Aorta (tissue), 5 donors: ENCODE measurements around the gene OMP. TPM values are rescaled to one million over a fixed set of nuclear protein-coding genes. Genes with fewer than 3 reads are reported as not detected.

Source experiments
- ATAC-seq: fragments of 200-7000 bp; cut with Tn5 transposase; one replicate; pipeline ENCODE4 v1.9.1; 2022; ENCODE audit warnings: moderate library complexity; ENCODE audit not compliant: low FRiP score
- DNase-seq, 2 donors: peaks; one replicate each; pipeline ENCODE4 v3.0.0-alpha.2; 2020
- H3K27ac ChIP-seq, 2 donors: one replicate each; pipeline ENCODE4 v1.5.1; 2013; ENCODE audit warnings: low read length in 2 of 2, mild to moderate bottlenecking in 2 of 2, moderate library complexity in 2 of 2, control low read depth in 1 of 2, inconsistent platforms in 1 of 2, low read depth in 1 of 2
- H3K27me3 ChIP-seq, 2 donors: one replicate each; pipeline ENCODE4 v1.6.1; 2013; ENCODE audit warnings: control low read depth in 1 of 2, low read length in 1 of 2, mild to moderate bottlenecking in 1 of 2, moderate library complexity in 1 of 2; ENCODE audit not compliant: insufficient read depth in 2 of 2, control insufficient read depth in 1 of 2
- H3K36me3 ChIP-seq, 2 donors: one replicate each; pipeline ENCODE4 v1.6.1; 2013; ENCODE audit warnings: control low read depth in 1 of 2, low read length in 1 of 2, mild to moderate bottlenecking in 1 of 2; ENCODE audit not compliant: insufficient read depth in 2 of 2, control insufficient read depth in 1 of 2
- H3K4me1 ChIP-seq, 2 donors: one replicate each; pipeline ENCODE4 v1.6.1; 2013; ENCODE audit warnings: low read length in 2 of 2, control low read depth in 1 of 2, mild to moderate bottlenecking in 1 of 2, moderate library complexity in 1 of 2; ENCODE audit not compliant: insufficient read depth in 2 of 2, control insufficient read depth in 1 of 2
- H3K4me3 ChIP-seq, 2 donors: one replicate each; pipeline ENCODE4 v1.5.1; 2013; ENCODE audit warnings: low read length in 2 of 2, control low read depth in 1 of 2, mild to moderate bottlenecking in 1 of 2
- H3K9me3 ChIP-seq: one replicate; pipeline ENCODE4 v1.6.1; 2013; ENCODE audit warnings: mild to moderate bottlenecking, low read length; ENCODE audit not compliant: control insufficient read depth
- WGBS, 2 donors: extraction: QIAGEN DNeasy Blood & Tissue Kit; methylation state at CpG; one replicate each; pipeline ENCODE4 v1.1.7; 2013; 5-methylcytosine and 5-hydroxymethylcytosine counted together
- intact Hi-C, 2 donors: fragments of 100-400 bp; cut with DNase I; formaldehyde crosslinking; loops; one replicate each; pipeline versions ENCODE4 v1.14.2 to v1.15.0; 2022
- polyA plus RNA-seq, 2 donors: library from polyadenylated mRNA; stranded (reverse); fragments of 200-250 nt; gene quantifications; one replicate each; pipeline ENCODE4 v1.2.3, GENCODE V29; 2013
- total RNA-seq, 2 donors: library from RNA; stranded (reverse); fragmentation: NEBNext Ultra II Directional; extraction: Animal tissue kit (Norgen Biotek cat#: 25700); gene quantifications; one replicate each; pipeline ENCODE4 v1.2.1, GENCODE V29; 2021
- donor health status: healthy with polysubstance abuse.
- donor health status: Bipolar disorder and iron deficiency.
- donor health status: DM: no; HTN: no; CAD: no.
- donor health status: DM: no; HTN: no; CAD: no.
- donor health status: DM: yes; HTN: yes; CAD: no.

OMP gene
- total and polyA plus RNA-seq, 4 donors, result 2.1 TPM; not detected in 3

DNA sequence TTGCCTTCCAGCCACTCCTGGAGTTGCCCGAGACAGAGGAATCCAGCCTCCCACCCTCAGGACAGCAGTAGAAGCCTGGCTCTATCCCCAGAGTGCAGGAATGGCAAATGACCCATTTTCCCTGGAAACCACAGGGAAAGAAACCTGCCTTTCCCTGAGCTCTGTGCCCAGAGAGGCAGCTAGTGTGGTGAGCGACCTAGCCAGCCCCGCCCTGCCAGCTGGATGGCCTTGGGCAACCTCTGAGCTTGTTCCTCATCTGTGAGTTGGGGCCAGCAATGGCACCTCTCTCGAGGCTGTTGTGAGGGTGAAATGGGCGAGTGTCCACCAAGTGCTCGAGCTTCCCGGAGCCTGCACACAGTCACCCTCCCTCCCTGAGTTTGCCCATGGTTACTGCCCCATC is 3.7 kb downstream of the OMP start:
- no peak for ATAC-seq
- Histone ChIP-seq H3K4me1 (no peaks in the 10 kb centered on the region), H3K27me3 (no peaks in the 10 kb centered on the region), H3K4me3 (no peak overlapping the region), H3K9me3 (no peaks in the 10 kb centered on the region), H3K36me3 (no peaks in the 10 kb centered on the region), H3K27ac (no peak overlapping the region)
- intact Hi-C loops, result loop anchor here in 1 of 2 donors (10.0 kb wide), 1 partner anchor 372 kb away; no protein-coding TSS in a partner anchor
- no peak for DNase-seq
- 43 to 51% methylated on average over 7 of the region's 7 CpGs for WGBS, 2 donors

DNA sequence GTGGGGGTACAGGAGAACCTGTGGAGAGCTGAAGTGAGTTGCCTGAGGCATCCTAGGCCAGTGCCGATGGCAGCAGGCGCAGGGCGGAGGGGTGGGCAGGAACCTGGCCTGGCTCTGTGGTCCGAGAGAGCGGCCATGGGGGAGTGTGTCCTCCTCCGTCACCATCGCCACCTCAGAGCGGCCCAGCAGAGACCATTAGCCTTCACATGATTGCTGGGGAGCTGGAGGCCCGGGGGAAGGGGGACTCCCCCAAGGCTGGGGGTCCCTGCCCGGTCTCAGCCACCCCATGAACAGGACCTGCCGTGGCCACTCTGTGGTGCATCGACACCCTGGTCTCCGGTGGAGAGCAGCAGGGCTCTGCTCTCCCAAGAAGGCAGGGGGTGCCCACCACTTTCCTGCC is 4.1 kb downstream of the OMP start:
- no peaks in the 10 kb centered on the region for H3K4me1 ChIP-seq
- ATAC-seq (no peak), DNase-seq (no peak)
- H3K36me3 ChIP-seq, result no peaks in the 10 kb centered on the region
- no peak overlapping the region for H3K4me3 ChIP-seq
- intact Hi-C loops, result loop anchor here in 1 of 2 donors (10.0 kb wide), 1 partner anchor 372 kb away; no protein-coding TSS in a partner anchor
- no peaks in the 10 kb centered on the region for H3K9me3 ChIP-seq
- no peaks in the 10 kb centered on the region for H3K27me3 ChIP-seq
- H3K27ac ChIP-seq, result no peak overlapping the region
- 97% methylated on average over 13 of the region's 13 CpGs for WGBS, 2 donors

DNA sequence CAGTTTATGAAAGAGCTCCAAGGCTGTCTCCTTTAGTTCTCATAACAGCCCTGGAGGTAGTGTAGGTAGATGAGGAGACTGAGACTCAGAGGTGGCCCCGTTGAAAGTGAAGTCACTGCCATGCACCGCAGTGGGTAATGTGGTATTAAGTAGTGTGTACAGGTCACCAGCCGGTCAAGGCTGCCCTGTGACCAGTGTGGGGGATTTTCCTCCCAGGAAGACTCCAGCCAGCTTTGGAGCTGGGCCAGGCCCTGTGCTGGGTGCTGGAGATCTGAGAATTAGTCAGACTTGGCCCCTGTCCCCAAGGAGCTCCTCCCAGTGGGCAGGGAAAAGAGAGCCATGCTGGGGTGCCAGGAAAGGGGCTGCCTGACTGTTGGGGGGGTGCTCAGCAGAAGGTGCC is 5.3 kb downstream of the OMP start:
- ATAC-seq, result peak; percentile 56
- intact Hi-C loops, result loop anchor here in 1 of 2 donors (10.0 kb wide), 1 partner anchor 373 kb away; no protein-coding TSS in a partner anchor
- no peaks in the 10 kb centered on the region for H3K4me1 ChIP-seq
- no peaks in the 10 kb centered on the region for H3K9me3 ChIP-seq
- H3K36me3 ChIP-seq, result no peaks in the 10 kb centered on the region
- 0 to 11% methylated on average over 3 of the region's 3 CpGs for WGBS, 2 donors
- no peaks in the 10 kb centered on the region for H3K27me3 ChIP-seq
- H3K4me3 ChIP-seq, result no peak overlapping the region
- DNase-seq, result peak; percentile 90 to 91
- no peak overlapping the region for H3K27ac ChIP-seq

DNA sequence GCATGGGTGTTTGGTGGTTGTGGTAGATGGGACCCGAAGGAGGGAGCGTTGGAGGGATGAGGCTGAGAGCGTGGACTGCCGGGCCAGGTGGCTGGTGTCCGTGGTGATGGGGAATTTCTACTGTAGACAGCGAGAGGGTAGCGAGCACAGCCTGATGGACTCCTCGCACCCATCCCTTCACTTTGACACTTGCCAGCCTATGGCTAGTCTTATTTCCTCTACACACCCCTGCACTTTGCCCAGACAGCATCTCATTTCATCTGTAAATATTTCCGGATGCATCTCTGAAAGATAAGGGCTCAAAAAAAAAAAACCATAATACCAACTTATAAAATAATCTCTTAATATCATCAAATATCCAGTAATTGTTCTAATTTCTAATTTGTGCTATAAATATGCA is 5.8 kb downstream of the OMP start:
- DNase-seq (no peak), ATAC-seq (no peak)
- WGBS, 2 donors, result 89 to 91% methylated on average over 9 of the region's 9 CpGs
- Histone ChIP-seq H3K4me3 (no peak overlapping the region), H3K27ac (no peak overlapping the region), H3K27me3 (no peaks in the 10 kb centered on the region), H3K9me3 (no peaks in the 10 kb centered on the region), H3K36me3 (no peaks in the 10 kb centered on the region), H3K4me1 (no peaks in the 10 kb centered on the region)
- intact Hi-C loops, result loop anchor here in 1 of 2 donors (10.0 kb wide), 1 partner anchor 374 kb away; no protein-coding TSS in a partner anchor

DNA sequence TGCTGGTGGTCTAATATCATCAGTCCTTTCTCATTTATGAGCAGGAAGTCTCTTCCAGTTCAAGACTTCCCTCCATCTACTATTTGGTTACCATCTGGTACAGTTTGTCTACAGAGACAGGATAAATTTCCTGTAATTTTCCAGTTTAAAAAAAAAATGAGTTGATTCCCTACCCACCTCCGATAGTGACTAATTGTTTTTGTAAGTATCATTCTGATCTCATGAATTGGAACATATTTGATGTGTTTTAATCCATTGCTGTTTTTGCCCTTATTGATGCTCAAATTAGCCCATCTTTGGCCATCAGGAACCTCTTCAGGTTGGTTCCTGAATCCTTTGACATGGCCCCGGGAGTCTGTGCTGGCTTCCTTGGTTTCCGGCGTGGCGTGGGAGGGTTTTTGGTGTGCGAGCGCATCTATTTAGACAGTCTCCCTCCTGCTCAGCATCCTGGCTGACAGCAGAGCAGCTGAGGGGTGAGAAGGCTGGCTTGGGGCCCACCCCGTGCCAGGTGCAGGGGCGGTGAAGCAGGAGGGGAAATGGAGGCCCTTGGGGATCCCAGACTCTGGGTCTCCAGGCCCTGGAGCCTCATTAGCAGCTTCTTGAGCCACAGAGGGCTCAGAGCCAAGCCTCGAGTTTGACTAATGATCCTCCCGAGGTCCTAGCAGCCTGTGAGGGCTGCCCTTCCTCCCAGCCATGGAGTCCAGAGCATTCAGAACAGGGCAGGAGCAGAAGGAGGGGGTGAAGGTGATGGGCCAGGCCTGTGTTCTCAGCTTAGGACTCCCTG is 6.8 kb downstream of the OMP start:
- H3K9me3 ChIP-seq, result no peaks in the 10 kb centered on the region
- H3K36me3 ChIP-seq, result no peaks in the 10 kb centered on the region
- no peak overlapping the region for H3K27ac ChIP-seq
- H3K27me3 ChIP-seq, result no peaks in the 10 kb centered on the region
- DNase-seq (no peak), ATAC-seq (no peak)
- intact Hi-C loops, result loop anchor here in 1 of 2 donors (10.0 kb wide), 1 partner anchor 375 kb away; no protein-coding TSS in a partner anchor
- no peak overlapping the region for H3K4me3 ChIP-seq
- 74 to 78% methylated on average over 10 to 11 of the region's 11 CpGs for WGBS, 2 donors
- no peaks in the 10 kb centered on the region for H3K4me1 ChIP-seq

DNA sequence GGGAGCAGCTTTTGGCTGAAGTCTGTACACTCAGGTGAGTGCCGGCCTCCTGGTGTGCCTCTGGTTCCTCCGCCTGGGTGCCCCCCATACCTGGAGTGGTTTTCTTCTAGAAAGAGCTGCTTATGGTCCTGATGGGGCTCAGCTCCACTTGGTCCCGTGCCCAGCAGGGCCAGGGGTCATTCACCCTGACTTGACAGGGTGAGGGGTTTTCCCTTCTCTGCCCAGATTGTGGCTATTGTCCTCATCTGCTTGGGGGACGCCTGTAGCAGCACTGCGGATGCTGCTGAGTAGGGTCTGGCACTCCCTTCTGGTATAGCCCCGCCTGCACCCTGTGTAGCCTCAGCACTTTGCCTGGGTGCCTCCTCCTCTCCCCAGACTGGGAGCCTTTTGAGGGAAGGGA is 8.2 kb downstream of the OMP start:
- WGBS, 2 donors, result 85 to 86% methylated on average over 6 of the region's 6 CpGs
- DNase-seq, result no peak
- H3K9me3 ChIP-seq, result no peaks in the 10 kb centered on the region
- no peaks in the 10 kb centered on the region for H3K27me3 ChIP-seq
- no peaks in the 10 kb centered on the region for H3K36me3 ChIP-seq
- H3K4me1 ChIP-seq, result no peaks in the 10 kb centered on the region
- H3K27ac ChIP-seq, result no peak overlapping the region
- intact Hi-C loops, result no loop called here
- no peak overlapping the region for H3K4me3 ChIP-seq
- ATAC-seq, result no peak

DNA sequence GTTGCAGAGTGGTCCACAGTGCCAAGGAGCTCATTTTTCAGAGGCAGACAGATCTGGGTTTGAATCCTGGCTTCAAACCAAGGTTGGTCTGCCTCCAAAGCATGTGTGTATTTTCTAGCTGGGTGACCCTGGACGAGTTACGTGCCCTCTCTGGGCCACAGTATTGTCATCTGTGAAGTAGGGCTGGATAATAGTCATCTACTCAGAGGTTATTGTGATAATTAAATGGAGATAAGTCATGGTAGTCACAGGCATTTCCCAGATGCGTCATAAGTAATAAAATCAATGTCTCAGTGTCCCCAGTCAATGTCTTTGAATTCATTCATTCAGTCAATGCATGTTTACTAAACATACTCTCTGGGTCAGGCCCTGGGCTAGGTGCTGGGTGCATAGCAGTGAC is 8.6 kb downstream of the OMP start:
- Histone ChIP-seq H3K27ac (no peak overlapping the region), H3K27me3 (no peaks in the 10 kb centered on the region), H3K9me3 (no peaks in the 10 kb centered on the region), H3K4me1 (no peaks in the 10 kb centered on the region), H3K36me3 (no peaks in the 10 kb centered on the region), H3K4me3 (no peak overlapping the region)
- no peak for ATAC-seq
- no peak for DNase-seq
- 75 to 78% methylated on average over 3 of the region's 3 CpGs for WGBS, 2 donors
- intact Hi-C loops, result no loop called here

DNA sequence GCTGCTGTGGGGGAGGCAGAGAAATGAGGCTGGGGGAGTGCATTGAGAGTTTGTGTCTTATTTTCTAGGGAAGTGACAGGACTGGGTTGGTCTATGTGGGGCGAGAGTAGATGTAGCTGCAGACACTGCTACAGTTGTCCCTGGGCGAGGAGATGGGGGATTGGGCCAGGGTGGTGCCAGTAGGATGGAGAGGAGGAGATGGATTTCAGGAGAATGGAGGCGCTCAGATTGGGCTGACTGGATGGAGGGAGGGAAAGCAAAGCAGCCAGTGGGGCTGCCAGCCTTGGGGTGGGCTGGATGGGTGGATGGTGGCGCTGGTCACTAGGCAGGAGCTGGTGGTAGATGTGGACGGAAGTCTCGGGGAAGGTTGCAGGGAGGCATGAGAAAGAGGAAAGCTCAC is 9.3 kb downstream of the OMP start:
- H3K27ac ChIP-seq, result no peak overlapping the region
- DNase-seq, result no peak
- no peaks in the 10 kb centered on the region for H3K4me1 ChIP-seq
- H3K27me3 ChIP-seq, result no peaks in the 10 kb centered on the region
- intact Hi-C loops, result no loop called here
- no peak overlapping the region for H3K4me3 ChIP-seq
- 98 to 100% methylated on average over 6 of the region's 6 CpGs for WGBS, 2 donors
- H3K9me3 ChIP-seq, result no peaks in the 10 kb centered on the region
- no peaks in the 10 kb centered on the region for H3K36me3 ChIP-seq
- ATAC-seq, result no peak
